ENCODE results near the gene LAYN.

DNA sequence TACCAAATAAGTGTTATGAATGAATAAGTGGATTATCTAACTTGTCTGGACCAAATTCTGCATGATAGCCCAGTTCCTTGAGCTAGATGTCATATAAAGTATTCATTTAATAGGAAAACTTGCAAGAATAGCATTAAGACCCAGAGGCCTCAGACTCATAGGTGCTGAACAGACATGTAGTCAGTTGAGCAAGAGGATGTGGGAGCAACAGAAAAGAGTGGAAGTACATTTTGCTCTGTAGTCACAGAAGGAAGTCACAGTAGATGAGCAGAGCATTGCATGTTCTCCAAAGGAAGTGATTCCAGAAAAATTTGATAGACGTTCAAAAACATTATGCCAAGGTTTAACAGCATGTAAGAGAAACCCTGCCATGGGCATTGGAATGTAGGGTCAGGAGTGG is 16.5 kb upstream of the LAYN start:
- TF ChIP-seq, protein P1, sequence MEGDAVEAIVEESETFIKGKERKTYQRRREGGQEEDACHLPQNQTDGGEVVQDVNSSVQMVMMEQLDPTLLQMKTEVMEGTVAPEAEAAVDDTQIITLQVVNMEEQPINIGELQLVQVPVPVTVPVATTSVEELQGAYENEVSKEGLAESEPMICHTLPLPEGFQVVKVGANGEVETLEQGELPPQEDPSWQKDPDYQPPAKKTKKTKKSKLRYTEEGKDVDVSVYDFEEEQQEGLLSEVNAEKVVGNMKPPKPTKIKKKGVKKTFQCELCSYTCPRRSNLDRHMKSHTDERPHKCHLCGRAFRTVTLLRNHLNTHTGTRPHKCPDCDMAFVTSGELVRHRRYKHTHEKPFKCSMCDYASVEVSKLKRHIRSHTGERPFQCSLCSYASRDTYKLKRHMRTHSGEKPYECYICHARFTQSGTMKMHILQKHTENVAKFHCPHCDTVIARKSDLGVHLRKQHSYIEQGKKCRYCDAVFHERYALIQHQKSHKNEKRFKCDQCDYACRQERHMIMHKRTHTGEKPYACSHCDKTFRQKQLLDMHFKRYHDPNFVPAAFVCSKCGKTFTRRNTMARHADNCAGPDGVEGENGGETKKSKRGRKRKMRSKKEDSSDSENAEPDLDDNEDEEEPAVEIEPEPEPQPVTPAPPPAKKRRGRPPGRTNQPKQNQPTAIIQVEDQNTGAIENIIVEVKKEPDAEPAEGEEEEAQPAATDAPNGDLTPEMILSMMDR (IDR thresholded peaks at IDR 0.05), result no peak
- TF ChIP-seq POLR2A (IDR thresholded peaks at IDR 0.05), result no peak
